WTC11 (cell line): ENCODE measurements around the gene FEM1B. TPM values are rescaled to one million over a fixed set of nuclear protein-coding genes. Genes with fewer than 3 reads are reported as not detected.
A peak's percentile ranks its signal among the peaks of the same experiment; 100 is the strongest.

Experiments used
- ATAC-seq: fragments of 200-7000 bp; cut with Tn5 transposase; 2 replicates; pipeline ENCODE4 v1.10.0; 2021; ENCODE audit warnings: mild to moderate bottlenecking, moderate library complexity
- CTCF ChIA-PET: fragments of 300-600 bp; sonication (Branson Sonifier 250); formaldehyde crosslinking; loops from one replicate; lab custom pipeline; 2021; ENCODE audit warnings: antibody characterized with exemption; lab: Charles Lee
- POLR2A ChIA-PET: fragments of 350-600 bp; sonication (Branson Sonifier 250); formaldehyde crosslinking; loops from one replicate; lab custom pipeline; 2021; ENCODE audit warnings: antibody characterized with exemption; lab: Charles Lee
- DNase-seq: peaks from one replicate; pipeline ENCODE4 v3.0.0; 2021; ENCODE audit warnings: low spot score
- H3K27ac Mint-ChIP-seq: 2 replicates; pipeline ENCODE4 v1.8.0; 2021; ENCODE audit warnings: mixed read lengths
- H3K27me3 Mint-ChIP-seq: 2 replicates; pipeline ENCODE4 v1.8.0; 2021; ENCODE audit warnings: low read depth, mild to moderate bottlenecking, moderate library complexity, mixed read lengths
- H3K36me3 Mint-ChIP-seq: 2 replicates; pipeline ENCODE4 v1.8.0; 2021; ENCODE audit warnings: mixed read lengths
- H3K4me1 Mint-ChIP-seq: 2 replicates; pipeline ENCODE4 v1.8.0; 2022; ENCODE audit warnings: mixed read lengths
- H3K4me3 Mint-ChIP-seq: 2 replicates; pipeline ENCODE4 v1.8.0; 2021; ENCODE audit warnings: mild to moderate bottlenecking, moderate library complexity, mixed read lengths
- H3K9me3 Mint-ChIP-seq: 2 replicates; pipeline ENCODE4 v1.8.0; 2021; ENCODE audit warnings: mixed read lengths
- CREM ChIP-seq: sonication (generic); formaldehyde crosslinking; IDR thresholded peaks from 2 replicates; pipeline ENCODE4 v1.8.1; 2022; ENCODE audit warnings: mild to moderate bottlenecking, missing genetic modification reagents, moderate library complexity
- ELF4 ChIP-seq: sonication (generic); formaldehyde crosslinking; IDR thresholded peaks from 2 replicates; pipeline ENCODE4 v1.8.1; 2022; ENCODE audit warnings: low read depth, mild to moderate bottlenecking, moderate library complexity, missing genetic modification reagents
- FOXJ3 ChIP-seq: sonication (generic); formaldehyde crosslinking; IDR thresholded peaks from 2 replicates; pipeline ENCODE4 v1.9.0; 2021; ENCODE audit warnings: missing genetic modification reagents, mild to moderate bottlenecking, borderline replicate concordance
- GABPB1 ChIP-seq: sonication (generic); formaldehyde crosslinking; IDR thresholded peaks from 2 replicates; pipeline ENCODE4 v1.8.1; 2023; ENCODE audit warnings: mild to moderate bottlenecking, missing genetic modification reagents
- JUN ChIP-seq: sonication (generic); formaldehyde crosslinking; IDR thresholded peaks from 2 replicates; pipeline ENCODE4 v1.8.0; 2023; ENCODE audit warnings: mild to moderate bottlenecking, missing genetic modification reagents
- MYBL2 ChIP-seq: sonication (generic); formaldehyde crosslinking; IDR thresholded peaks from 2 replicates; pipeline ENCODE4 v1.8.1; 2023; ENCODE audit warnings: mild to moderate bottlenecking, moderate library complexity, missing genetic modification reagents
- NFATC4 ChIP-seq: fragments of 250-450 bp; sonication (Bioruptor Pico); IDR thresholded peaks from 2 replicates; pipeline ENCODE4 v1.9.0; 2021; ENCODE audit warnings: mild to moderate bottlenecking
- NR1H2 ChIP-seq: sonication (generic); formaldehyde crosslinking; IDR thresholded peaks from 2 replicates; pipeline ENCODE4 v1.9.0; 2021; ENCODE audit warnings: mild to moderate bottlenecking, moderate library complexity, missing genetic modification reagents
- NR2C2 ChIP-seq: sonication (generic); formaldehyde crosslinking; IDR thresholded peaks from 2 replicates; pipeline ENCODE4 v1.8.0; 2022; ENCODE audit warnings: mild to moderate bottlenecking, missing genetic modification reagents
- PREB ChIP-seq: sonication (generic); formaldehyde crosslinking; IDR thresholded peaks from 2 replicates; pipeline ENCODE4 v1.8.1; 2022; ENCODE audit warnings: mild to moderate bottlenecking, missing genetic modification reagents, moderate library complexity, borderline replicate concordance
- RELA ChIP-seq: sonication (generic); formaldehyde crosslinking; IDR thresholded peaks from 2 replicates; pipeline ENCODE4 v1.8.1; 2022; ENCODE audit warnings: missing genetic modification reagents, mild to moderate bottlenecking, borderline replicate concordance
- TCF7 ChIP-seq: sonication (generic); formaldehyde crosslinking; IDR thresholded peaks from 2 replicates; pipeline ENCODE4 v1.8.0; 2022; ENCODE audit warnings: mild to moderate bottlenecking, low read depth, missing genetic modification reagents, moderate library complexity
- TEAD1 ChIP-seq: sonication (generic); formaldehyde crosslinking; IDR thresholded peaks from 2 replicates; pipeline ENCODE4 v1.8.0; 2022; ENCODE audit warnings: mild to moderate bottlenecking, missing genetic modification reagents
- ZBTB21 ChIP-seq: sonication (generic); formaldehyde crosslinking; IDR thresholded peaks from 2 replicates; pipeline ENCODE4 v1.8.1; 2023; ENCODE audit warnings: mild to moderate bottlenecking, missing genetic modification reagents, borderline replicate concordance
- ZNF219 ChIP-seq: sonication (generic); formaldehyde crosslinking; IDR thresholded peaks from 2 replicates; pipeline ENCODE4 v1.8.0; 2023; ENCODE audit warnings: missing genetic modification reagents, mild to moderate bottlenecking, borderline replicate concordance
- ZNF232 ChIP-seq: sonication (generic); formaldehyde crosslinking; IDR thresholded peaks from 2 replicates; pipeline ENCODE4 v1.8.0; 2022; ENCODE audit warnings: mild to moderate bottlenecking, missing genetic modification reagents
- ZNF263 ChIP-seq: sonication (generic); formaldehyde crosslinking; IDR thresholded peaks from 2 replicates; pipeline ENCODE4 v1.8.1; 2022; ENCODE audit warnings: low read depth, mild to moderate bottlenecking, moderate library complexity, missing genetic modification reagents
- ZNF317 ChIP-seq: sonication (generic); formaldehyde crosslinking; IDR thresholded peaks from 2 replicates; pipeline ENCODE4 v1.8.1; 2023; ENCODE audit warnings: low read depth, mild to moderate bottlenecking, moderate library complexity, missing genetic modification reagents, borderline replicate concordance
- ZNF423 ChIP-seq: fragments of 250-450 bp; sonication (Bioruptor Pico); IDR thresholded peaks from 2 replicates; pipeline ENCODE4 v2.1.2; 2022; ENCODE audit warnings: mild to moderate bottlenecking, moderate library complexity
- total RNA-seq: library from RNA; stranded (reverse); gene quantifications from 3 replicates; pipeline ENCODE4 v1.2.3, GENCODE V29; 2021
- TF ChIP-seq, protein P1 (sequence below): sonication (generic); formaldehyde crosslinking; IDR thresholded peaks from 2 replicates; pipeline ENCODE4 v1.8.1; 2023; ENCODE audit warnings: mild to moderate bottlenecking, missing genetic modification reagents, moderate library complexity
- TF ChIP-seq, protein P2 (sequence below): sonication (generic); formaldehyde crosslinking; IDR thresholded peaks from 2 replicates; pipeline ENCODE4 v1.8.1; 2022; ENCODE audit warnings: low read depth, mild to moderate bottlenecking, moderate library complexity, missing genetic modification reagents, borderline replicate concordance
- TF ChIP-seq, protein P3 (sequence below): sonication (generic); formaldehyde crosslinking; IDR thresholded peaks from 2 replicates; pipeline ENCODE4 v1.8.1; 2022; ENCODE audit warnings: missing genetic modification reagents, borderline replicate concordance

The FEM1B gene
- total RNA-seq, 1 experiment from 2014 or later = 64.8 TPM

DNA sequence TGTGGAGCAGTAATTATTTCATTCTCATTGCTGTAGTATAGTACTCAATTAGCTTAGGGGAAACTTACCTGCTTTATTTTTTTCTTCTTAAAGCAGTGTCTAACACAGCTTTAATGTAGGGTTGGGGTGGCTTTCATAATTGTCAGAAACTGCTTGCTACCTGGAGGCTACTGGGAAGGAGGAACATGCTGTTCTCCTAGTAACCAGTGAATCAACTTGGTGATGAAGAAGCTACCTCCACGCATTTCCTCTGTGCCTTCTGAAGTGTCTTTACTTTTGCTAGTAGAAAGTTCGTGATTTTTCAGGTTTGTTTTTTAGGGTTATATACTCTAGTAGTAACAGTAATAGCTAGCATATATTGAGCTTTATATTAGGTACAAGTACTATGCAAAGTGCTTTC lies 11.5 kb downstream of the FEM1B start:
- H3K9me3 Mint-ChIP-seq = peaks cover 9% of the 10 kb centered on the region
- no peaks in the 10 kb centered on the region for H3K27me3 Mint-ChIP-seq
- ChIA-PET CTCF (interaction anchor here (0.5 to 1.8 kb wide), 4 partner anchors 11 to 95 kb away, joined by 3 to 10 read pairs (median 4); partner anchors contain the start of gene FEM1B), POLR2A (no interaction called here)
- ATAC-seq (no peak), DNase-seq (no peak)
- peaks cover 65% of the 10 kb centered on the region for H3K4me1 Mint-ChIP-seq
- 0 out of 2 replicates have a peak overlapping the region, but pooled peaks have one; percentile 4 for H3K27ac Mint-ChIP-seq
- no peak overlapping the region for H3K4me3 Mint-ChIP-seq
- peaks cover 39% of the 10 kb centered on the region for H3K36me3 Mint-ChIP-seq
- TF ChIP-seq CREM = no peak
- TF ChIP-seq GABPB1 (CRISPR knock-in tag) = no peak
- TF ChIP-seq ZNF219 (CRISPR knock-in tag) = no peak
- TF ChIP-seq MYBL2 (CRISPR knock-in tag) = no peak
- no peak for TF ChIP-seq PREB
- no peak for TF ChIP-seq NR2C2
- TF ChIP-seq, protein P1, sequence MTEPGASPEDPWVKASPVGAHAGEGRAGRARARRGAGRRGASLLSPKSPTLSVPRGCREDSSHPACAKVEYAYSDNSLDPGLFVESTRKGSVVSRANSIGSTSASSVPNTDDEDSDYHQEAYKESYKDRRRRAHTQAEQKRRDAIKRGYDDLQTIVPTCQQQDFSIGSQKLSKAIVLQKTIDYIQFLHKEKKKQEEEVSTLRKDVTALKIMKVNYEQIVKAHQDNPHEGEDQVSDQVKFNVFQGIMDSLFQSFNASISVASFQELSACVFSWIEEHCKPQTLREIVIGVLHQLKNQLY (CRISPR knock-in tag) = no peak
- no peak for TF ChIP-seq ZNF423
- TF ChIP-seq ZBTB21 (CRISPR knock-in tag) = no peak
- no peak for TF ChIP-seq NFATC4 (CRISPR knock-in tag)
- TF ChIP-seq RELA (CRISPR knock-in tag) = no peak
- TF ChIP-seq, protein P2, sequence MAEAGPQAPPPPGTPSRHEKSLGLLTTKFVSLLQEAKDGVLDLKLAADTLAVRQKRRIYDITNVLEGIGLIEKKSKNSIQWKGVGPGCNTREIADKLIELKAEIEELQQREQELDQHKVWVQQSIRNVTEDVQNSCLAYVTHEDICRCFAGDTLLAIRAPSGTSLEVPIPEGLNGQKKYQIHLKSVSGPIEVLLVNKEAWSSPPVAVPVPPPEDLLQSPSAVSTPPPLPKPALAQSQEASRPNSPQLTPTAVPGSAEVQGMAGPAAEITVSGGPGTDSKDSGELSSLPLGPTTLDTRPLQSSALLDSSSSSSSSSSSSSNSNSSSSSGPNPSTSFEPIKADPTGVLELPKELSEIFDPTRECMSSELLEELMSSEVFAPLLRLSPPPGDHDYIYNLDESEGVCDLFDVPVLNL (CRISPR knock-in tag) = no peak
- TF ChIP-seq TCF7 = no peak

DNA sequence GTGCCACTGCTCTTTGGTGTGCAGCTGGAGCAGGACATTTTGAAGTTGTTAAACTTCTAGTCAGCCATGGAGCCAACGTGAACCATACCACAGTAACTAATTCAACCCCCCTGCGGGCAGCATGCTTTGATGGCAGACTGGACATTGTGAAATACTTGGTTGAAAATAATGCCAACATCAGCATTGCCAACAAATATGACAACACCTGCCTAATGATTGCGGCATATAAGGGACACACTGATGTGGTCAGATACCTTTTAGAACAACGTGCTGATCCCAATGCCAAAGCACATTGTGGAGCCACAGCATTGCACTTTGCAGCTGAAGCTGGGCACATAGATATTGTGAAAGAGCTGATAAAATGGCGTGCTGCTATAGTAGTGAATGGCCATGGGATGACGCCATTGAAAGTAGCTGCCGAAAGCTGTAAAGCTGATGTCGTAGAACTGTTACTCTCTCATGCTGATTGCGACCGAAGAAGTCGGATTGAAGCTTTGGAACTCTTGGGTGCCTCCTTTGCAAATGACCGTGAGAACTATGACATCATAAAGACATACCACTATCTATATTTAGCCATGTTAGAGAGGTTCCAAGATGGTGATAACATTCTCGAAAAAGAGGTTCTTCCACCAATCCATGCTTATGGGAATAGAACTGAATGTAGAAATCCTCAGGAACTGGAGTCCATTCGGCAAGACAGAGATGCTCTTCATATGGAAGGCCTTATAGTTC lies 12.2 kb downstream of the FEM1B start:
- ChIA-PET POLR2A (interaction anchor here (1.4 kb wide), 1 partner anchor 12 kb away, joined by 3 read pairs; the partner anchor contains the start of gene FEM1B), CTCF (interaction anchor here (0.5 to 1.8 kb wide), 5 partner anchors 12 to 95 kb away, joined by 3 to 10 read pairs (median 5); partner anchors contain the start of gene FEM1B)
- TF ChIP-seq ZNF232 (no peak), CREM (no peak), JUN (no peak)
- Mint-ChIP-seq H3K9me3 (peaks cover 4% of the 10 kb centered on the region), H3K4me1 (peaks cover 65% of the 10 kb centered on the region), H3K4me3 (no peak overlapping the region), H3K27me3 (no peaks in the 10 kb centered on the region), H3K27ac (no peak overlapping the region), H3K36me3 (peaks cover 33% of the 10 kb centered on the region)
- DNase-seq = no peak
- ATAC-seq = no peak

GRCh38 chr15:68290715-68291114 lies 13.2 kb downstream of the FEM1B start:
- ChIA-PET CTCF (interaction anchor here (1.1 kb wide), 1 partner anchor 16 kb away, joined by 7 read pairs; no protein-coding TSS in a partner anchor), POLR2A (interaction anchor here (0.6 to 1.4 kb wide), 2 partner anchors 13 to 472 kb away, joined by 3 read pairs; partner anchors contain the start of gene FEM1B)
- TF ChIP-seq TEAD1 (no peak), NR1H2 (no peak), FOXJ3 (CRISPR knock-in tag) (no peak), JUN (no peak), ZNF317 (CRISPR knock-in tag) (no peak), ELF4 (CRISPR knock-in tag) (no peak), ZNF263 (CRISPR knock-in tag) (no peak)
- TF ChIP-seq, protein P3, sequence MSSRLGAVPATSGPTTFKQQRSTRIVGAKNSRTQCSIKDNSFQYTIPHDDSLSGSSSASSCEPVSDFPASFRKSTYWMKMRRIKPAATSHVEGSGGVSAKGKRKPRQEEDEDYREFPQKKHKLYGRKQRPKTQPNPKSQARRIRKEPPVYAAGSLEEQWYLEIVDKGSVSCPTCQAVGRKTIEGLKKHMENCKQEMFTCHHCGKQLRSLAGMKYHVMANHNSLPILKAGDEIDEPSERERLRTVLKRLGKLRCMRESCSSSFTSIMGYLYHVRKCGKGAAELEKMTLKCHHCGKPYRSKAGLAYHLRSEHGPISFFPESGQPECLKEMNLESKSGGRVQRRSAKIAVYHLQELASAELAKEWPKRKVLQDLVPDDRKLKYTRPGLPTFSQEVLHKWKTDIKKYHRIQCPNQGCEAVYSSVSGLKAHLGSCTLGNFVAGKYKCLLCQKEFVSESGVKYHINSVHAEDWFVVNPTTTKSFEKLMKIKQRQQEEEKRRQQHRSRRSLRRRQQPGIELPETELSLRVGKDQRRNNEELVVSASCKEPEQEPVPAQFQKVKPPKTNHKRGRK = no peak
- DNase-seq (no peak), ATAC-seq (no peak)
- Mint-ChIP-seq H3K27ac (no peak overlapping the region), H3K4me1 (peaks cover 57% of the 10 kb centered on the region), H3K27me3 (no peaks in the 10 kb centered on the region), H3K4me3 (no peak overlapping the region), H3K36me3 (peaks cover 25% of the 10 kb centered on the region), H3K9me3 (no peaks in the 10 kb centered on the region)
